GM04504 (cell line): ENCODE results near the gene COL5A3.
"Not testable (repeated sequence)": the region's sequence is repeated elsewhere in the genome, so short reads cannot be mapped to it uniquely, and the experiment has no call there.

ENCODE experiments used
- DNase-seq: peaks from one replicate; pipeline ENCODE4 v3.0.0-alpha.2; 2012; ENCODE audit warnings: low read depth

The COL5A3 gene

DNA sequence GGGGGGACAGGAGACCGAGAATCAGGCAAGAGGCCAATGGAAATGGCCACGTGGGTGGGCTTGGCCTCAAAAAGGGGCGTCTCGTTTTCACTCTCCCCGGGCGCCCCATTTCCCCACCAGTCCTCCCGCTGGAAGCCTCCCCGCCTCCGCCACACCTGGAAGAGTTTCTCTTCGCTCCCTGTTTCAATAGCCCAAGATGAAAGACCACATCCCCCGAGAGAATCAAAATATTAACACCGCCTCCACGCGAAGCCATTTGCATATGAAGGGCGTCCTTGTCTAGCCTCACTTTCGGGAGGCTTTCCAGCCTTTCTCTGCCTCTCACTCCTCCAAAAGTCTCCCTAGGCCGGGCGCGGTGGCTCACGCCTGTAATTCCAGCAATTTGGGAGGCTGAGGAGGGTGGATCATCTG is 73.3 kb downstream of the COL5A3 start:
- no peak for DNase-seq

DNA sequence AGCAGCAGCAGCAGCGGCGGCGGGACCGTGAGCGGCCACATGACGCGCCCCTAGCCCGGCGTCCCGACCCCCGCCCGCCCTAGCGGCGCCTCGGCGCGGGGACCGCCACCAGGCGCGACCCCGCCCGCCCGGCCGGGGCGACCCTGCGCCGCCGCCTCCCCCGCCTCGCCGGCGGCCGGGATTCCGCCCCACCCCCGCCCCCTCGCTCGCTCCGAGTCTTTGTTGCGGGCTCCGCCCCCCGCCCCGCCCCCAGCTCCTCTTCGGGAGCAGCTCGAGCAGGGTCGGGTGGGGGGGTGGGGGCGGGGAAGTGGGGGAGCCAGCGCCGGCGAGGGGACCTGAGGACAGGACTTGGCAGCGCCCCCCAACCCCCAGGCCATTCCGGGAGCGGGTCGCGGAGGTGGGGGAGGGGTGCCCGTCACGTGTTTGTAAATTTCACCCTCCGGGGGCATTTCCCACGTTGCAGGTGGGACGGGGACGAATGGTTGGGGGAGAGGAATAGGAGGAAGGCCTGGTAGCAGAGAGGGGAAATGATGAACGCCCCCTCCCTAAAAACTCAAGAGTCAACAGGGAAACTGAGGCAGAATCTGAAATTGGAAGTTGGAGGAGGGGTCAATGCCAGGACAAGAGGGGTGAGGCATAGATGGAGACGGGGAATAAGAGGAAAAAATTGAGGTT is 73.8 kb downstream of the COL5A3 start, which contains the start of gene OLFM2:
Gene OLFM2, minus strand, starts transcription at position 190 of the 675 bp plus-strand sequence. Its CDS starts 149 bp downstream, at position 41.
- no peak for DNase-seq

DNA sequence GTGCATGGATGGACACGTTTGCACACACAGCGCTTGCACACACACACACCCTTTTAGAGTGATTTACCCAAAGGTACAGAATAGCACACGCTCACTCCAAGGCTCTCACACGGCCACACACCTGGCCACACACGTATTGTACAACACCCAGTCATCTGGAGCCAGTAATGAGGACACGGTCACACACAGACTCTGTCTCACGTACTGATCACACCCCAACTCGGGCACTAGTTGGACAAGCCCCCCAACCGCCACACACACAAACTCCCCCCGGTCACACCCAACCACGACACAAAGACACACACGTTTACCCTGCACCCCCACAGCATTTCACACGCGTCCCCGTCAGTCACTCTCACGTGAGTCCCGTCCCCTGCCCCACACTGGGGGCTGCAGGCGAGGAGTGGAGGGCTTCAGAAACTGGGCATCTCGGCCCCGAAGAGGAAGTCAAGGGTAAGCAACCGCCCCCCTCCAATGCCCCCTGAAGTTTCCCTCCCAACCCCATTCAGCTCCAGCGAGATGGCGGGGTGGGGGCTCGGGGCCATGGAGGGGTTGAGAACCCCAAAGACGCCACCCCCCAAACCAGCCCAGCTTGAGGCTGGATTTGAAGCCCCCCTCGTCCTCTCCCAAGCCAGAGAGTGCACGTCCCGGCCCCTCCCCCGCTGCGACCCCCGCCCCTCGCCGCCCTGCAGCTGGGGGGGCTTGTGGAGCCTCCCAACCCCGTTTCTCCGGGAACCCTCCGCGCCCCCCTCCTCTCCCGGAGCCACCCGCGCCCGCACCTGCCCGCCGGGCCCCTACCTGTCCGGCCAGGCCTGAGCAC is 74.6 kb downstream of the COL5A3 start:
- DNase-seq: no peak

DNA sequence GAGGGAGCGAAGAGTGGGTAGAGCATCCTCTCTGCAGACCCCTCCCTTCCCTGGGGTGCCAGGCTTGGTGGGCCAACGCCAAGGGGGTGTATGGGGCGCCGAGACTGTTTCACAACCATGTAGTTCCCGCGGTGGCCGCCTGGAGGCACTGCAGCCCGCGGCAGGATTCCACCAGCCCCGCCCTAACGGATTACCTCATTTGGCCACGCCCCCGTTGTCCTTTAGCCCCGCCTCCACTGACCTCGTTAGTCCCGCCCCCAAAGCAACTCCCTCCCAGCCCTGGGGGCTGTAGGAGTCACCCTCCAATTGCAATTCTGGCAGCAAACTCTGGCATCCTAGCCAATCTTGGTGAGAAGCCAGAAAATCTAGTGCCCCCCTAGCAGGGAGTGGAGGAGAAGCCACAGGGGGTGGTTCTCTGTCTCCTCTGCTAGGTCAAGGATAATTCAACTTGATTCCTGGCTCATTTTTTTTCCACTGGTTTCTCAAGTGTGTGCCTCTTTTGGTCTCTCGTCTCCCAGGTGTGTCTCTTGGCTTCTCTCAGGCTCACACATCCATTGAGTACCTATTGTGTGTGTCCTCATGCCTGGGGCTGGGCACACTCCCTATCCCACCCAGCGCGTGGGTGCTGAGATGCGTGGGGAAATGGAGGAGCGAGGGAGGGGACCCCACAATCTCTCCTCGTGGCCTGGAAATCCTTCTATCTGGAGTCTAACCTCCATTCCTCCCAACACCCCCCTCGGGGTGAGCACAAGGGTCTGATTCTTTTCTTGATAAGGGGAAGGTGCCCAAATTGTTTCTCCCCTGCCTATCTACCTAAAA is 76.0 kb downstream of the COL5A3 start:
- DNase-seq: no peak

DNA sequence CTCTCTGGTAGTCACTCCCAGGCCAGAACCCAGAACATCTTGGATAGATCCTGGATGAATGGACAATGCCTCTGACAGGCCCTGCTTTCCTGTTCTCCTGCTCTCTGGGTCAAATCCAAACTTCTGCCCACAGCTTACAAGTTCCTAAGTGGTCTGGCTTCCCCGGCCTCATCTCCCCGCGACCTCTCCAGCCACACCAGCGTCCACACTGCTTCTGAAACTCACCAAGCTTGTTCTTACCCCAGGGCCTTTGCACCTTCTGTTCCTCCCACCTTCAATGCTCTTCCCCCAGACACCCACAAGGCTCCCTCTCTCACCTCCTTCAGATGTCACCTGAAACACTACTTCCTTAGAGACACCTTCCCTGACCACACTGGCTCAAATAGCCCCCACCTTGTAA is 77.5 kb downstream of the COL5A3 start:
- no peak for DNase-seq

DNA sequence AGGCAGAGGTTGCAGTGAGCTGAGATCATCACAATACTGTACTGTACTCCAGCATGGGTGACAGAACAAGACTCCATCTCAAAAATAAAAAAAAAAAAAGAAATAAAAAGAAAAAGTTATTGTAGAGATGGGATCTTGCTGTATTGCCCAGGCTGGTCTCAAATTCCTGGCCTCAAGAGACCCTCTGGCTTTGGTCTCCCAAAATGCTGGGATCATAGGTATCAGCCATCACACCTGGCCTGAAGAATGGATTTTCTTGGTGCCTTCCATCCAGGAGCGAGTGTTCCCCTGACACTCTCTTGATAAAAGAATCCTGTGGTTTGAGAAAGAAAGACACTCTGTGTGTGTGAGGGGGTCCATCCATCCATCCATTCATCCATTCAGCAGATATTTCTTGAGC is 78.7 kb downstream of the COL5A3 start:
- DNase-seq: no peak

DNA sequence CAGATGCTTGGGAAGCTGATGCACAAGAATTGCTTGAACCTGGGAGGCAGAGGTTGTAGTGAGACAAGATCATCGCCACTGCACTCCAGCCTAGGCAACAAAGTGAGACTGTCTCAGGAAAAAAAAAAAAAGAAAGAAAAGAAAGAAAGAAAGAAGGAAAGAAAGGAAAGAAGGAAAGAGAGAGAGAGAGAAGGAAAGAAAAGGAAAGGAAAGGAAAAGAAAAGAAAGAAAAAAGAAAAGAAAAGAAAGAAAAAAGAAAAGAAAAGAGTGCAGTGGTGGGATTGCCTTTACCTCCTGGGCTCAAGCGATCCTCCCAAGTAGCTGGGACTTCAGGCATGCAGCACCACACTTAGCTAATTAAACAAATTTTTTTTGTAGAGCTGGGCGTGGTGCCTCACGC is 86.9 kb downstream of the COL5A3 start:
- DNase-seq: no peak

DNA sequence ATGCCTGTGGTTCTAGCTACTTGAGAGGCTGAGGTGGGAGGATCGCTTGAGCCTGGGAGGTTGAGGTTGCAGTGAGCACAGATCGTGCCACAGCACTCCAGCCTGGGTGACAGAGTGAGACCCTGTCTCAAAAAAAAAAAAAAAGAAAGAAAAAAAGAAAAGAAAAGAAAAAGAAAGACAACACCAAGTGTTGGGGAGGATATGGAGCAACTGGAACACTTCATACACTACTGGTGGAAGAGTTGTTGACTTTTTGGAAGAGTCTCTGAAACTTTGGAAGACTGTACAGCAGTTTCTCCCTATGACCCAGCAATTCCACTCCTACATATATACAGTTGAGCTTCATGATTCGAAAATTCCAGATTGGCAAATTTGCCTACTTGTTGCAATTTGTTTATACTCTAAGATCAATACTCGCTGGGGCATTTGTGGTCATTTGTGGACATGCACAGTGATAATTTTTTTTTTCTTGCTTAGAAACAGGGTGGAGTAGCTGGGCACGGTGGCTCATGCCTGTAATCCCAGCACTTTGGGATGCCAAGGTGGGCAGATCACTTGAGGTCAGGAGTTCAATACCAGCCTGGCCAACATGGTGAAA is 87.4 kb downstream of the COL5A3 start:
- not testable (repeated sequence) for DNase-seq

DNA sequence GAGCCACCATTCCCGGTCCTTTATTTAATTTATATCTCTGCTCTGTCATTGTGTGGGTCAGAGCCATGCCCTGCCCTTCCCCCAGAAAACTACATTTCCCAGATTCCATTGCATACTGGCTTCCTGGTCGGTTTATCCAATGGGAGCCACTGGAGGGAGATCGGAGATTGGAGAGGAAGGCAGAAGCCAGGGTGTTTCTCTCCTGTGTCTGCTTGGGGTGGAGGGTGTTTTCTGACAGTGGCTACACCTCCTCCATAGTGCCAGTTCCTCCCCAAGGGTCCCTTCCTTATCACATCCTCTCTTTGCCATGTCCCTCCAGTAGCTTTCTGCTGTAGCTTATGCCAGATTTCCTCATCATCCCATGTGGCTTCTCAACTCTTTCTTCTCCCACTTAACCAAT is 93.0 kb downstream of the COL5A3 start:
- no peak for DNase-seq

DNA sequence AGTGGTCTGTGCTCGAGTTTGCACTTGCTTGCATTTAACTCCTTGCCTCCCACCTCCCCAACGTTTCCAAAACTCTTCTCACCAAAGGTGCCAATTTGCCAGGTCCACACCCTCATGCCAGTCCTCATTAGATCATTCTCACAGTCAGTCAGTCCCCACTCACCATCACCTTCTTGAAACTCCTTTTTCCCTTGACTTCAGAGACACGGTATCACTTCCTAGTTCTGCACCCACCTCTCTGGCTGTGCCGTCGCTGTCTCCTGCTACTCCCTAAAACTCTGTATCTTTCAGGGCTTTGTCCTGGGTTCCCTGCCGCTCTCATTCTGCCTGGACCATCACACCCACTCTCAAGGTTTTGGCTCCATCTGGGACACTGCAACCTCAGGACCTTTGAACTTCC is 93.6 kb downstream of the COL5A3 start:
- DNase-seq: no peak

DNA sequence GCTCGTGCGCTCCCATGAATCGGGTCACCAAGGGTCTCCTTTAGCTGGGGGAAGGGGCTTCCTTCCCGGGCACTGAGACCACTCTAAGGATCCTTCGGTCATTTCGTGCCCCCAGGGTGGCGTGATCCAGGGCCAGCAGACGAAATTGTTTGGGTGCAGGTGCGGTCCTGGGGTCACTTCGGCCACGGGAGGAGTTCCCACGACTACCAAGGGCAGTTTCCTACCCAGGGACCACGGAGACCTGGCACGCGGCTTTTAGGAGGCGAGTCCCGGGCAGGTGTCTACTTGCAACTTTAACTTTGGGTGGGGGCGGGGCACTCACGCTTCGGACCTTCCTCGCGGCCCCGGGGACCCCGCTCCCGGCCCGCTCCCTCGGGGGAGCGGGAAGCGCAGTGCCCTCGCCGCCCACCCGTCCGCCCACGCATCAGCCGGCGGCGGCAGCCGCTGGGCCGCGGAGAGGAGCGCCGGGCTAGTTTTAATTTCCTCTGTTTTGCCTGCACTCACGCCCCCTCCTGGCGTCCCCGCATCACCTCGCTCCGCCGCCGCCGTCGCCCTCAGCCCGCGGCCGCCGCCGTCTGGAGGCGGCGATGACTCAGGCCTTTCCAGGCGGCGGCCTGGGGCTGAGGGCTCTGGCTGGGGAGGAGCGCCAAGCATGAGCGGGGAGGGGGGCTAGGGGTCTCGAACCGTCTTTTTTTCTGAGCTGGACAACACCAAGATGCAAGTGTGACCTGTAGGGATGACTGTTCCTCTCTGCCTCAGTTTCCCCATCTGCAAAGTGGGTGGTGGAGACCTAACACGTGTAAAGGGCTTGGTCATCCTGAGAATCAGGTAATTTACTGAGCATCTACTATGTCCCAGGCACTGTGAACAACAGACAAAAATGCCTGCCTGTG is 95.7 kb downstream of the COL5A3 start:
- DNase-seq: peak; percentile 55

DNA sequence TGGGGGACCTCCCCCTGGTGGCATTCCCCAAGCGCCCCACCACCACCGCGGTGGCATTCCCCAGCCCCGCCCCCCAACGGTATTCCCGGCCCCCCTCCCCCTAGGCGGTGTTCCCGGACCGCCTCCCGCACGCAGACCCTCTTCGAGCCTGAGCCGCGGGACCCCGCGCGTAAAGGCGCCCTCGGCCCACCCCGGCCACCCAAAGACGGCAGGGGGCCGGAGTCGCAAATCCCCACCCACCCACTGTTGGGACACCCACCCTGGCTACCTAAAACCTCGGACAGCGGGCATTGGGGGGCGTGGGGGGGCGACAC is 96.3 kb downstream of the COL5A3 start:
- DNase-seq: no peak

DNA sequence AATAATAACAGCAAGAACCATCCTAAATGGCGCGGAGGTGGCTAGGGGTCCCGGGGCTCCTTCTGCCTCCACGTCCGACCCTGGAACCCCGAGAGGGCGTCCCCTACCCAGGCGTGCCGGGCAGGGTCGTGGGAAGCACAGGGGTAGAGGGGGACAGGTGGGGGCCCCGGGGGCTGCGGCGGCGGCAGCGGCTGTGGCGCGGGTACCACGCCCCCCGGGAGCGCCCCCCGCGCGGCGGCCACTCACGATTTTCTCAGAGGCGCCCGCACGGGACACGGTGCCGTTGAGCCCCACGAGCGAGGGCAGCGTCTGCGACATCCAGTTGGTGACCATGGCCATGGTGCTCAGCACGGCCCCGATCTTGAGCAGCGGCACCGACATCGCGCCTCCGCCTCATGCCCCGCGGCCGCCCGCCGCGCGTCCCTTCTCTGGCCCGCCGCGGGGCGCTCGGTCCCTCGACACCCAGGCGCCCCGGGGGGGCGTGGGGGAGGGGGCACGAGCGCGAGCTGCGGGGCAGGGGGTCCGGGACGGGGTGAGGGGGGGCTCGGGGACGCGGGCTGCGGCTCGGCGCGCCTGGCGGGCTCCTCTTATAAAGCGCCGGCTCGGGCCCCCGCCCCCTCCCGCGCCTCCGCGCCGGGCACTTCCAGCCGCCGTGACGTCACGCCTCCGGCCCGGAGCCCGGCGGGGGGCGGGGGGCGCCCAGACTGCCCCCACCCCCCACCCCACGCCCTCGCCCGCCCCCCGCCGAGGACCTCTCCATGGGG is 96.9 kb downstream of the COL5A3 start:
- DNase-seq: no peak

DNA sequence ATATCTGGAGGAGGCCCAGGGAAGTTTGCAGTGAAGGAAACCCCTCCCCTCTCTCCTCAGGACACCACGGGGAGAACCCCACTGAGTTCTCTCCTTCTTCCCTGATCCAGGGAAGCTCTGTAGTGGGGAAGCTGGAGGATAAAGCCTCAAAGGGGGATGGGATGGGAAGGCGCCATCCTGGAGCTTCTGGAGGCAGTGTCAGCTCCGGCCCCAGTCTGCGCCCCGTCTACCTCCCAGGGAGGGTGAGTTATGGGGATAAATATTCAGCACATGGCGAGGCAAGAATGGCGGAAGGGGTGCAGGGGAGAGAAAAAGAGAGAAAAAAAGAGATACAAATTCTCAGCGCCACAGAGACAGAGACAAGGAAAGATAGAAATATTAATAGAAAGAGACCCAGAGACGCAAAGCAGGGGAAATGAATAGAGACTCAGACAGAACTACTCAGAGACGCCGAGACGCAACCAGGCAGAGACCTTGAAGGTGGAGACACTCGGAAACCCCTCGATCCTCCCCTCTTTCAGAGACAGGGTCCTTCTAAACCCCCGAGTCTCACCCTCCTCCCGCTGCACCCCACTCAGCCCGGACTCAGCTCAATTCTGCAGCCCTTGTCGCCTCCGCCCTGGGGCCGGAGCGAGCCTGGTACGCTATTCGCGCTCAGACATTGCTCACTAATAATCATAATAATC is 97.6 kb downstream of the COL5A3 start:
- no peak for DNase-seq

DNA sequence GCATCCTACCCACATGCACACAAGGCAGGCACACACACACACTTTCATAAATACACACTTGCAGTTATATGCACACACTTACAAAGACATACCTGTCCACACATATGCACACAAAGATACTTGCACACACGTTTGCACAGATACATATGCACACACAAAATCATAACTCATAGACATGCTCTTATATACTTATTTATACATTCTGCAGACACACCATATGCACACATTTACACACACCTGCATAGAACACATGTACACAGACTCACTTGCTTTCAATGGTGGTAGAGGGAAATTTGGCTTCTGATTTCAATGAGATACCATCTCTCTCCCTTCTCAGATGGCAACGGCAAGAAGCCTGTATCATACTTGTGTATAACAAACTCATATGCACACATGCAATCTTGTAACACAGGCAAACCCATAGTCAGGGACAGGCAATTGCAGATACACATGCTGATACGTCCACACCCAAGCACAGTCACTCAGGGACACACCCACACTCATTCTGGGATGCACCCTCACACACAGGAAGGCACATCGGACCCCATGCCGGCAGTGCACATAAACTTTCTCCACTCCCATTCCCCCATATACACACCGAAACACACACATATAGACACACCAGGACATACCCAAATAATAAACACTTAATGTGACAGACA is 98.6 kb downstream of the COL5A3 start:
- no peak for DNase-seq

DNA sequence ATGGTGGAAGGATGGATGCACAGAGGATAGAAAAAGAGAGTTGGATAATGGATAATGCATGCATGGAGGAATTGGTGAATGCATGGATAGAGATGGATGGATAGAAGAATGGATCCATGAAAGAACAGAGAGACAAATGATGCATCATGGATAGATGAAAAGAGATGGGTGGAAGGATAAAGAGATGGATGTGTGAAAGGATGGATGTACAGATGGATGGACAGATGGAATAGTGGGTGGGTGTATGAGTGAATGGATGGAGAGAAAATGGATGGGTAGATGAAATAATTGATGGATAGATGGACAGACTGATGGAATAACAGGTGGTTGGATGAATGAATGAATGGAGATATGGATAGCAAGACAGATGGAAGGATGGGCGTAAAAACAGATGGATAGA is 99.7 kb downstream of the COL5A3 start:
- DNase-seq: no peak
